ENCODE results near the gene RMRP. TPM values are rescaled to one million over a fixed set of nuclear protein-coding genes. Genes with fewer than 3 reads are reported as not detected.

The RMRP gene
- total and polyA plus RNA-seq, 9 of the 15 experiments (the other 6 are each of a cell fraction or from before 2014, with no cell fraction given), result 75.7 to 89,974 (median 13,378) TPM; not detected in 3

- no peak overlapping the region for H3K4me3 ChIP-seq
- H3K27ac ChIP-seq (ENCODE audit: extremely low read depth, low read depth, low read length), result no peak overlapping the region
- H3K9me1 ChIP-seq (ENCODE audit: control insufficient read depth, insufficient read depth, low read length), result no peaks in the 10 kb centered on the region
- peaks cover 13 to 17% of the 10 kb centered on the region in 2 experiments for H3K4me1 ChIP-seq (replicated peaks in 1 of 2; ENCODE audit: control insufficient read depth in 2 of 2, insufficient read depth in 2 of 2, low read length in 2 of 2)
- H2AFZ ChIP-seq (ENCODE audit: low read depth, low read length), result peak overlapping the region; percentile 33; the same call in 1 of the 2 replicates
- intact Hi-C loops (cut with micrococcal nuclease) (loop anchor here (10.0 kb wide), 1 partner anchor 148 kb away; the partner anchor contains the start of genes HINT2 and SPAG8), in situ Hi-C loops (cut with MboI) (no loop called here)
- FAIRE-seq (no peak), DNase-seq (ENCODE audit: extremely low read depth in 1 of 4, low spot score in 3 of 4) (no peak), ATAC-seq (no peak)
- no TSS peak for BruUV-seq (replicated peaks)
- no peaks in the 10 kb centered on the region for H3K9me3 ChIP-seq (replicated peaks; ENCODE audit: control insufficient read depth, insufficient read depth, low read depth, low read length)
- POLR2A ChIA-PET, result interaction anchor here (1.2 kb wide), 1 partner anchor 9 kb away, joined by 4 read pairs; the partner anchor contains the start of genes CCDC107 and RMRP
- no peaks in the 10 kb centered on the region for H3K27me3 ChIP-seq (ENCODE audit: control insufficient read depth in 2 of 2, insufficient read depth in 2 of 2, low read length in 2 of 2)
- no peaks in the 10 kb centered on the region for H4K20me1 ChIP-seq (replicated peaks; ENCODE audit: control insufficient read depth, insufficient read depth, low read length)
- no peak overlapping the region for H3K9ac ChIP-seq (ENCODE audit: insufficient read depth in 1 of 2, low read depth in 2 of 2, low read length in 2 of 2)
- 86% methylated on average over 4 of the region's 5 CpGs for WGBS (ENCODE audit: insufficient coverage, low coverage, missing lambda C conversion rate)
- peaks cover 18% of the 10 kb centered on the region for H3K79me2 ChIP-seq (ENCODE audit: control insufficient read depth, insufficient read depth, low read length)
- CTCF ChIA-PET (ENCODE audit: low intra/inter-chr PET ratio), result no interaction called here
- H3K36me3 ChIP-seq (ENCODE audit: control insufficient read depth, insufficient read depth, low read length), result peaks cover 21% of the 10 kb centered on the region; the same call in 2 of the 3 replicates
- H3K4me2 ChIP-seq (ENCODE audit: insufficient read depth, low read length), result no peak overlapping the region
- TF ChIP-seq CGGBP1 (CRISPR knock-in tag; IDR thresholded peaks at IDR 0.05), result no peak
- TF ChIP-seq RCOR1 (IDR thresholded peaks at IDR 0.05; ENCODE audit: borderline replicate concordance in 1 of 2, low read depth in 2 of 2, low read length in 2 of 2), result no peak
- TF ChIP-seq CEBPB (tag; IDR thresholded peaks at IDR 0.05), result no peak
- no peak for TF ChIP-seq REST (IDR thresholded peaks at IDR 0.05; ENCODE audit: borderline replicate concordance)
- TF ChIP-seq REST (CRISPR knock-in tag; IDR thresholded peaks at IDR 0.05; ENCODE audit: low read depth), result no peak
- TF ChIP-seq ZNF41 (CRISPR knock-in tag; conservative IDR thresholded peaks at IDR 0.05), result no peak
- no peak for TF ChIP-seq HOMEZ (CRISPR knock-in tag; IDR thresholded peaks at IDR 0.05)
- no peak for TF ChIP-seq BCOR (IDR thresholded peaks at IDR 0.05)
- TF ChIP-seq SLC30A9 (CRISPR knock-in tag; IDR thresholded peaks at IDR 0.05), result no peak
- no peak for TF ChIP-seq HOXB6 (CRISPR knock-in tag; IDR thresholded peaks at IDR 0.05; ENCODE audit: borderline replicate concordance)
- no peak for TF ChIP-seq NELFE (IDR thresholded peaks at IDR 0.05; ENCODE audit: insufficient read depth, insufficient read length)
- TF ChIP-seq RUNX1 (IDR thresholded peaks at IDR 0.05; ENCODE audit: low read depth), result no peak
- no peak for TF ChIP-seq HMBOX1 (IDR thresholded peaks at IDR 0.05)
These were observed 8.7 kb upstream of the RMRP start for GRCh38 chr9:35666549-35666948.
